Sigmoid colon (tissue), 4 donors: ENCODE measurements around the gene KLHL5.

Experiments used
- CTCF ChIP-seq, 4 experiments: fragments of 450-650 bp in 3 of 4; fragments of 200-600 bp in 1 of 4; IDR thresholded peaks; one replicate each; pipeline ENCODE4 v1.5.1; 2016 to 2019; ENCODE audit warnings: antibody characterized with exemption in 4 of 4, mild to moderate bottlenecking in 3 of 4, moderate library complexity in 2 of 4
- POLR2AphosphoS5 ChIP-seq, 4 donors: sonication (generic); formaldehyde crosslinking; IDR thresholded peaks; one replicate each; pipeline ENCODE4 v1.6.1; 2017; ENCODE audit warnings: antibody characterized with exemption in 4 of 4

GRCh38 chr4:39029752-39030694, 32.0 kb upstream of the KLHL5 start:
- TF ChIP-seq CTCF (IDR thresholded peaks at IDR 0.05) (no peak), POLR2AphosphoS5 (IDR thresholded peaks at IDR 0.05) (no peak)
